Endothelial cell of umbilical vein (primary cell): ENCODE data around the gene TIFAB. TPM values are rescaled to one million over a fixed set of nuclear protein-coding genes. Genes with fewer than 3 reads are reported as not detected.

Source experiments
- BruUV-seq: library from RNA; stranded (reverse); fragments of 400-500 nt; replicated peaks from 2 replicates; lab custom pipeline; 2021; lab: Mats Ljungman, UMichigan
- CTCF ChIA-PET: fragments of 300-600, 350-600 bp; sonication (Branson Sonifier 250); formaldehyde crosslinking; loops from one replicate; lab custom pipeline; 2021; ENCODE audit warnings: antibody characterized with exemption, inconsistent platforms; lab: Charles Lee
- POLR2A ChIA-PET: fragments of 300-600, 350-600 bp; sonication (Branson Sonifier 250); formaldehyde crosslinking; loops from one replicate; lab custom pipeline; 2021; ENCODE audit warnings: antibody characterized with exemption, inconsistent platforms; lab: Charles Lee
- DNase-seq: peaks from one replicate; pipeline ENCODE4 v3.0.0-alpha.2; 2011; ENCODE audit warnings: low read depth, low spot score
- FAIRE-seq: peaks from 2 replicates; lab custom pipeline; 2011; peaks lifted over from hg19 to GRCh38; lab: Jason Lieb, UNC
- H2AFZ ChIP-seq: 2 replicates; pipeline ENCODE4 v1.6.0; 2012; ENCODE audit warnings: low read depth, low read length, control low read depth, inconsistent platforms
- H3K27ac ChIP-seq: 2 replicates; pipeline ENCODE4 v1.5.1; 2011; ENCODE audit warnings: low read depth, mild to moderate bottlenecking, control low read depth, low read length, moderate library complexity; ENCODE audit not compliant: insufficient read depth
- H3K27me3 ChIP-seq, 2 experiments: 2 replicates each; pipeline versions ENCODE4 v1.6.0 to v1.6.1; 2011; ENCODE audit warnings: low read length in 2 of 2, mixed read lengths in 1 of 2; ENCODE audit not compliant: control insufficient read depth in 2 of 2, insufficient read depth in 2 of 2
- H3K36me3 ChIP-seq, 2 experiments: 2 replicates in 1 of 2; 3 replicates in 1 of 2; pipeline ENCODE4 v1.5.1; 2011; ENCODE audit warnings: low read length in 2 of 2, mild to moderate bottlenecking in 1 of 2, moderate library complexity in 1 of 2; ENCODE audit not compliant: control insufficient read depth in 2 of 2, insufficient read depth in 2 of 2; ENCODE audit errors: extremely low read depth in 1 of 2
- H3K4me1 ChIP-seq: 3 replicates; pipeline ENCODE4 v1.5.1; 2011; ENCODE audit warnings: mild to moderate bottlenecking, low read length; ENCODE audit not compliant: control insufficient read depth, insufficient read depth; ENCODE audit errors: extremely low read depth
- H3K4me2 ChIP-seq: 2 replicates; pipeline ENCODE4 v1.6.1; 2011; ENCODE audit warnings: low read length, control low read depth, mixed read lengths; ENCODE audit not compliant: insufficient read depth
- H3K4me3 ChIP-seq, 3 experiments: fragments of 200-600 bp in 1 of 3; sonication (generic), shearing (Covaris generic) in 1 of 3; replicated peaks in 1 of 3; 2 replicates each; pipeline ENCODE4 v1.5.1; 2011 to 2016; ENCODE audit warnings: control low read depth in 3 of 3, low read length in 3 of 3, mild to moderate bottlenecking in 2 of 3, inconsistent platforms in 1 of 3, low read depth in 1 of 3, moderate library complexity in 1 of 3; ENCODE audit not compliant: insufficient read depth in 1 of 3
- H3K79me2 ChIP-seq: 2 replicates; pipeline ENCODE4 v1.6.0; 2012; ENCODE audit warnings: low read length, inconsistent platforms; ENCODE audit not compliant: control insufficient read depth, insufficient read depth
- H3K9ac ChIP-seq: replicated peaks from 2 replicates; pipeline ENCODE3; 2011; ENCODE audit warnings: low read length, control low read depth; ENCODE audit not compliant: insufficient read depth; ENCODE audit errors: extremely low read depth
- H3K9me1 ChIP-seq: replicated peaks from 3 replicates; pipeline ENCODE4 v1.6.0; 2011; ENCODE audit warnings: mild to moderate bottlenecking, low read length; ENCODE audit not compliant: control insufficient read depth, insufficient read depth; ENCODE audit errors: extremely low read depth
- H3K9me3 ChIP-seq: replicated peaks from 2 replicates; pipeline ENCODE4 v1.5.1; 2012; ENCODE audit warnings: low read length, inconsistent platforms; ENCODE audit not compliant: control insufficient read depth, insufficient read depth
- H4K20me1 ChIP-seq: replicated peaks from 2 replicates; pipeline ENCODE3; 2011; ENCODE audit warnings: mild to moderate bottlenecking, low read length; ENCODE audit not compliant: control insufficient read depth, insufficient read depth; ENCODE audit errors: extremely low read depth
- EZH2 ChIP-seq: IDR thresholded peaks from 2 replicates; pipeline ENCODE4 v1.6.1; 2012; ENCODE audit warnings: borderline replicate concordance, low read depth, mild to moderate bottlenecking, moderate library complexity, low read length, inconsistent platforms; ENCODE audit not compliant: severe bottlenecking
- FOS ChIP-seq: IDR thresholded peaks from 2 replicates; pipeline ENCODE4 v1.6.1; 2011; ENCODE audit warnings: mild to moderate bottlenecking, low read length, moderate library complexity, borderline replicate concordance; ENCODE audit not compliant: insufficient read depth
- dilution Hi-C: fragments of 300-500 bp; cut with MboI; formaldehyde crosslinking; loops from one replicate; pipeline ENCODE4 v1.15.0; 2019; ENCODE audit warnings: low sequenced_read_pairs; ENCODE audit not compliant: extremely low pct_ligation_motif_present
- intact Hi-C: fragments of 100-400 bp; cut with micrococcal nuclease; formaldehyde crosslinking; loops from one replicate; pipeline ENCODE4 v1.10.0; 2022
- polyA plus RNA-seq, 4 experiments: library from polyadenylated mRNA; depleted of rRNA in 3 of 4; stranded (reverse) in 3 of 4; unstranded in 1 of 4; fragments of >200 nt; gene quantifications; 2 replicates each; pipeline versions ENCODE4 v1.2.1 to v1.2.3, GENCODE V29; 2011 to 2012; ENCODE audit warnings: missing spikeins in 1 of 4
- total RNA-seq: library from RNA; stranded (reverse); gene quantifications from 2 replicates; pipeline ENCODE4 v1.2.3, GENCODE V29; 2021

The TIFAB gene
- total and polyA plus RNA-seq, 2 donors (not counting 3 experiments of a cell fraction or from before 2014, with no cell fraction given) = not detected

- intact Hi-C loops = no loop called here
- TF ChIP-seq EZH2 = peak; percentile 2
- no peak for TF ChIP-seq FOS
- Histone ChIP-seq H3K4me2 (no peak overlapping the region), H3K27ac (no peak overlapping the region), H3K4me3 (no peak overlapping the region), H3K27me3 (peaks cover 56 to 73% of the 10 kb centered on the region in 2 experiments), H3K36me3 (no peaks in the 10 kb centered on the region), H4K20me1 (no peaks in the 10 kb centered on the region), H3K9ac (no peak overlapping the region), H3K4me1 (peaks cover 3% of the 10 kb centered on the region), H3K9me3 (no peaks in the 10 kb centered on the region), H2AFZ (no peak overlapping the region), H3K79me2 (no peaks in the 10 kb centered on the region), H3K9me1 (no peaks in the 10 kb centered on the region)
- DNase-seq (no peak), FAIRE-seq (no peak)
- ChIA-PET POLR2A (no interaction called here), CTCF (interaction anchor here (0.8 to 1.0 kb wide), 2 partner anchors 25 to 74 kb away, joined by 3 read pairs; no protein-coding TSS in a partner anchor)
- dilution Hi-C loops = no loop called here
- no TSS peak for BruUV-seq
These were observed 39.6 kb upstream of the TIFAB start for GRCh38 chr5:135491552-135492318.

- Histone ChIP-seq H4K20me1 (no peaks in the 10 kb centered on the region), H3K4me1 (peaks cover 3% of the 10 kb centered on the region), H3K4me3 (no peak overlapping the region), H2AFZ (no peak overlapping the region), H3K9ac (no peak overlapping the region), H3K9me3 (no peaks in the 10 kb centered on the region), H3K9me1 (no peaks in the 10 kb centered on the region), H3K4me2 (no peak overlapping the region), H3K27ac (no peak overlapping the region), H3K36me3 (no peaks in the 10 kb centered on the region), H3K27me3 (peaks cover 63 to 79% of the 10 kb centered on the region in 2 experiments), H3K79me2 (no peaks in the 10 kb centered on the region)
- ChIA-PET CTCF (interaction anchor here (1.5 kb wide), 1 partner anchor 70 kb away, joined by 4 read pairs; no protein-coding TSS in a partner anchor), POLR2A (no interaction called here)
- dilution Hi-C loops = no loop called here
- DNase-seq (no peak), FAIRE-seq (no peak)
- TF ChIP-seq EZH2 (peak; percentile 55), FOS (no peak)
- no TSS peak for BruUV-seq
- intact Hi-C loops = no loop called here
These were observed 38.9 kb upstream of the TIFAB start for GRCh38 chr5:135491038-135491551.
